Astrocyte (in vitro differentiated cells and primary cell): ENCODE measurements around the gene TOM1L1. TPM values are rescaled to one million over a fixed set of nuclear protein-coding genes. Genes with fewer than 3 reads are reported as not detected.

Experiments
- DNase-seq: peaks from one replicate; pipeline ENCODE4 v3.0.0-alpha.2; 2010; ENCODE audit warnings: low read depth
- FAIRE-seq: peaks from 2 replicates; lab custom pipeline; 2011; peaks lifted over from hg19 to GRCh38; lab: Jason Lieb, UNC
- H2AFZ ChIP-seq: 2 replicates; pipeline ENCODE4 v1.6.0; 2012; ENCODE audit warnings: low read depth, low read length, inconsistent platforms
- H3K27ac ChIP-seq: 2 replicates; pipeline ENCODE4 v1.5.1; 2011; ENCODE audit warnings: low read depth, low read length, inconsistent platforms
- H3K27me3 ChIP-seq: 2 replicates; pipeline ENCODE4 v1.6.0; 2011; ENCODE audit warnings: low read length, inconsistent platforms; ENCODE audit not compliant: insufficient read depth
- H3K36me3 ChIP-seq: 2 replicates; pipeline ENCODE4 v1.5.1; 2011; ENCODE audit warnings: low read length, inconsistent platforms; ENCODE audit not compliant: insufficient read depth
- H3K4me1 ChIP-seq: 2 replicates; pipeline ENCODE4 v1.5.1; 2011; ENCODE audit warnings: low read length, inconsistent platforms; ENCODE audit not compliant: insufficient read depth
- H3K4me2 ChIP-seq: 2 replicates; pipeline ENCODE4 v1.6.0; 2012; ENCODE audit warnings: low read length, inconsistent platforms
- H3K4me3 ChIP-seq: 2 replicates; pipeline ENCODE4 v1.5.1; 2011; ENCODE audit warnings: low read depth, mild to moderate bottlenecking, low read length, inconsistent platforms; ENCODE audit not compliant: insufficient read depth
- H3K79me2 ChIP-seq: 2 replicates; pipeline ENCODE4 v1.6.0; 2012; ENCODE audit warnings: mild to moderate bottlenecking, low read length, inconsistent platforms; ENCODE audit not compliant: insufficient read depth
- H3K9ac ChIP-seq: 2 replicates; pipeline ENCODE4 v1.6.0; 2012; ENCODE audit warnings: mild to moderate bottlenecking, low read length, inconsistent platforms
- H3K9me3 ChIP-seq: 2 replicates; pipeline ENCODE4 v1.5.1; 2012; ENCODE audit warnings: low read depth, mild to moderate bottlenecking, low read length, inconsistent platforms; ENCODE audit not compliant: insufficient read depth
- H4K20me1 ChIP-seq: 2 replicates; pipeline ENCODE4 v1.6.0; 2012; ENCODE audit warnings: low read length, inconsistent platforms; ENCODE audit not compliant: insufficient read depth
- H3K27ac Mint-ChIP-seq: one replicate; pipeline ENCODE4 v1.8.0; 2021; ENCODE audit warnings: mild to moderate bottlenecking, mixed read lengths; ENCODE audit not compliant: unreplicated experiment
- H3K27me3 Mint-ChIP-seq: one replicate; pipeline ENCODE4 v1.8.0; 2021; ENCODE audit warnings: low read depth, mixed read lengths; ENCODE audit not compliant: unreplicated experiment
- H3K36me3 Mint-ChIP-seq: one replicate; pipeline ENCODE4 v1.8.0; 2021; ENCODE audit warnings: low read depth, mixed read lengths; ENCODE audit not compliant: unreplicated experiment
- H3K4me1 Mint-ChIP-seq: one replicate; pipeline ENCODE4 v1.8.0; 2021; ENCODE audit warnings: low read depth, mixed read lengths; ENCODE audit not compliant: unreplicated experiment
- H3K4me3 Mint-ChIP-seq: one replicate; pipeline ENCODE4 v1.8.0; 2021; ENCODE audit warnings: mild to moderate bottlenecking, moderate library complexity, mixed read lengths; ENCODE audit not compliant: unreplicated experiment
- H3K9me3 Mint-ChIP-seq: one replicate; pipeline ENCODE4 v1.8.0; 2021; ENCODE audit warnings: mild to moderate bottlenecking, mixed read lengths; ENCODE audit not compliant: unreplicated experiment
- CTCF ChIP-seq: IDR thresholded peaks from 2 replicates; pipeline ENCODE4 v1.5.1; 2011; ENCODE audit warnings: low read depth, mild to moderate bottlenecking, inconsistent platforms, low read length, moderate library complexity; ENCODE audit not compliant: insufficient read depth
- EZH2 ChIP-seq: IDR thresholded peaks from 2 replicates; pipeline ENCODE4 v1.6.1; 2012; ENCODE audit warnings: mild to moderate bottlenecking, low read length, inconsistent platforms; ENCODE audit not compliant: insufficient read depth
- total RNA-seq: library from RNA; stranded (reverse); gene quantifications from 2 replicates; pipeline ENCODE4 v1.2.1, GENCODE V29; 2021

TOM1L1 gene
- total RNA-seq, 1 donor from 2014 or later = 27.1 TPM

GRCh38 chr17:54903375-54903774, 2.7 kb downstream of the TOM1L1 start:
- FAIRE-seq (no peak), DNase-seq (peak; percentile 14)
- Mint-ChIP-seq H3K4me3 (no peak overlapping the region), H3K27me3 (no peaks in the 10 kb centered on the region), H3K9me3 (no peaks in the 10 kb centered on the region), H3K27ac (no peak overlapping the region), H3K36me3 (peaks cover 10% of the 10 kb centered on the region), H3K4me1 (peaks cover 11% of the 10 kb centered on the region)
- Histone ChIP-seq H3K4me2 (no peak overlapping the region), H3K27ac (no peak overlapping the region), H4K20me1 (no peaks in the 10 kb centered on the region), H3K79me2 (peaks cover 5% of the 10 kb centered on the region), H2AFZ (no peak overlapping the region), H3K4me3 (no peak overlapping the region), H3K27me3 (peaks cover 13% of the 10 kb centered on the region), H3K9me3 (no peaks in the 10 kb centered on the region), H3K36me3 (no peaks in the 10 kb centered on the region), H3K9ac (no peak overlapping the region), H3K4me1 (peaks cover 15% of the 10 kb centered on the region)
- TF ChIP-seq EZH2 (no peak), CTCF (no peak)

- no peak for FAIRE-seq
- H3K27me3 Mint-ChIP-seq = no peaks in the 10 kb centered on the region
- peaks cover 4% of the 10 kb centered on the region for H3K79me2 ChIP-seq
These were observed 6.0 kb downstream of the TOM1L1 start for GRCh38 chr17:54906683-54907082.

More at GRCh38 chr17:54906683-54907082, 6.0 kb downstream of the TOM1L1 start:
- Mint-ChIP-seq H3K4me3 (no peak overlapping the region), H3K4me1 (peaks cover 9% of the 10 kb centered on the region), H3K27ac (no peak overlapping the region), H3K9me3 (no peaks in the 10 kb centered on the region), H3K36me3 (peaks cover 11% of the 10 kb centered on the region)
- no peak overlapping the region for H3K27ac ChIP-seq
- DNase-seq = no peak
- peaks cover 3% of the 10 kb centered on the region for H4K20me1 ChIP-seq
- no peak overlapping the region for H3K4me3 ChIP-seq
- no peak overlapping the region for H3K4me2 ChIP-seq
- H3K36me3 ChIP-seq = no peaks in the 10 kb centered on the region
- TF ChIP-seq CTCF (no peak), EZH2 (no peak)
- no peaks in the 10 kb centered on the region for H3K27me3 ChIP-seq
- H3K9ac ChIP-seq = no peak overlapping the region
- H2AFZ ChIP-seq = no peak overlapping the region
- H3K9me3 ChIP-seq = no peaks in the 10 kb centered on the region
- H3K4me1 ChIP-seq = no peaks in the 10 kb centered on the region
